Activated gamma-delta T cell (primary cell): ENCODE results near the gene GDF9.
"Not testable (repeated sequence)": the region's sequence is repeated elsewhere in the genome, so short reads cannot be mapped to it uniquely, and the experiment has no call there.

Experiments used
- DNase-seq: peaks from one replicate; lab custom pipeline; 2025; lab: John Stamatoyannopoulos, UW

The GDF9 gene

DNA sequence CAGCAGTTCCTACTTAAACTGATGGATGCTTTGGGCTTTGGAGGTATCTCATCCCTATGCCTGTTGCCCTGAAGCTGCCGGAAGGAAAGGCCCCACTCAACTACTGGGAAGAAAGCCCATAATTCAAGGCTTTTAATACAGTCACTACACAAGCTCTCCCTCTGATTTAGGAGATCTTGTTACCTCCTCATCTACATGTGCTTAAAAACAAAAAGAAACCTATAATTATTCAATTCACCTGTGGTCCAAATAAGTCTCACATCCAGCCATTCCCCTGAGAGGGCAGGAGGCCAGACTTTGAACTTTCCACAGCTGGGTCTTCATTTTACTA lies 6.5 kb upstream of the GDF9 start:
- DNase-seq: no peak

DNA sequence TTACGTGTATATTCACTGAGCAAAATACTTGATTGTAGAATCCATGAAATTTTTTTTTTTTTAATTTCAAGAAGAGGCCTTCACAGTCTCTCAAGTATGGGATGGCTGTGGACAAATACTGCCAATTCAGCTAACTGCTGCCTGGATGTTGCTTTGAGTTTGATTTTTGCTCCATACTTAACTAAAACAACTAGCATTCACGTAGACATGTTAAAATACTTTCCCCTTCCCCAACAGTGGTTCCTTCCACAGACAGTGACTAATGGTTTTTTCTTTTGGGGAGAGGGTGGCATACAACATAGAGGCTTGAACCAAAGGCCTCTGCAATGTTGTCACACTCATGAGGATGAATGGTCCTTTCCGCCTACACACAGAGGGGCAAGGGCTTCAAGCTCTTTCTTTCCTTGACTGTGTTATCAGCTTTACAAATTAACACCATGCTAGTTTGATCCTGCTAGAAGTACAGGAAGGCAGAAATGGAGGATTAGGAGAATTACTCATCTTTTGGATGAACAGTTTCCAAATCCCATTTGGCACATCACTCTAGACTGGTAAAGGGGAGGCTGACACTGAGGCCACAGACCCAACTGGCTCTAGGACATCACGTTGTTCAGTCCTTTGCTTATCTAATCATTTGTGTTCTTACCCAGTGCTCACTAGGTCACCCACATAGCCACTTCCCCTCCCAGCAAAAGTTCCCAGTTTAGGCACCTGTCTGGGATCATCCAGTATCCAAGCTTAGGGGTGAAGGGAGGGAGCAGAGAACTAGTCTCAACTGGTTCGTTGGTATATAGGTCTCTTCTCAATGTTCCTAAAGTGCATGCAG lies 5.4 kb upstream of the GDF9 start:
- no peak for DNase-seq

DNA sequence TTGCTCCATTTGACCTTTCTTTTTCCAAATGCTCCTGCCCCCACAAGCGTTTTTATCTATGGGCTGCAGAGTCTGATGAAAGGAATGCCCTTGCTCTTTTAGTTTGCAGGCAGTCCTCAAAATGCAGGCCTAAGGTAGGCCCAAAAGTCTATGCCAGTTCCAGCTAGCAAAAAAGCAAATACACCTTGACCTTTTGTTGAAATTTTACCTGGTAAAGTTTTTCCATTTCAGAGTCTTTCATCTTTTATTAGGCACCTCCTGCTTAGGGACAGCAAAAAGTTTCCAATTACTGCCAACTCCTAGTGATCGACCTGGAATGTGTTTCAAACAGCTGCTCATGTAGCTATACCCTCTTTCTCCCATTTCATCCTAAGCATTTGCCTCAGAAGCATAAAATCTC lies 4.5 kb upstream of the GDF9 start:
- no peak for DNase-seq

DNA sequence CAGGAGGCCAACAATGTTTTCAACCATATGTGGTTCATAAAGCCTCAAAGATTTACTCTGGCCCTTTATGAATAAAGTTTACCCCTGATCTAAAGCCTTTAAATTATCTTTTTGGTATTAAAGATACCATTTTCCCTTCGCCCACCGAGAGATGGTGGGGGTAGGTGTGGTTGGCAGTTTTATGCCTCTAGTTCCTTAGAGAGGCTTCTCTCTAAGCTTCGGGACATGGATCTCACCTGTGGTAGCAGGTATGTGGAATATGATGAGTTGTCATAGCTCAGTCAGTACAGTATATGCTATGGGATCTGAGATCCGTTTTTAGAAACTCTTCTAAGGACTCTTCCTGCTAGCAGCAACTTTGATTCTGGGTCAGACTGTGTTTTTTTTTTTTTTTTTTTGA lies 2.5 kb upstream of the GDF9 start:
- DNase-seq: no peak

DNA sequence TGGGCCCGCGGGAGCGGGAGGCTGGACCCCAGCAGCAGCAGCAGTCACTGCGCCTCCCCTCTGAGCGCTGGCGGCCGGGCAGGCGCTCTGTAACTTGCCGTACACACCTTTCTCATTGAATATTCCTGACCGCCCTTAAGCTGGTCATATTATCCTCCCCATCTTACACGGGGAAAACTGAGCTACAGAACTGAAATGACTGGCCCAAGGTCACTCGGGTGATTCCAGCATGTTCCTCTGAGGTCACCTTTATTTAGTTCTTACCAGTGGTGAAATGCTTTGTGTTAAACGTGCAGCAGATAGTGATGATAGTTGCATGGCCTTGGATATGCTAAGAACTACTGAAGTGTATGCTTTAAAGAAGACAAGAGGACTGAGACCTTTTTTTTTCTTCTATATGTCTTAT lies 780 bp upstream of the GDF9 start:
- no peak for DNase-seq

DNA sequence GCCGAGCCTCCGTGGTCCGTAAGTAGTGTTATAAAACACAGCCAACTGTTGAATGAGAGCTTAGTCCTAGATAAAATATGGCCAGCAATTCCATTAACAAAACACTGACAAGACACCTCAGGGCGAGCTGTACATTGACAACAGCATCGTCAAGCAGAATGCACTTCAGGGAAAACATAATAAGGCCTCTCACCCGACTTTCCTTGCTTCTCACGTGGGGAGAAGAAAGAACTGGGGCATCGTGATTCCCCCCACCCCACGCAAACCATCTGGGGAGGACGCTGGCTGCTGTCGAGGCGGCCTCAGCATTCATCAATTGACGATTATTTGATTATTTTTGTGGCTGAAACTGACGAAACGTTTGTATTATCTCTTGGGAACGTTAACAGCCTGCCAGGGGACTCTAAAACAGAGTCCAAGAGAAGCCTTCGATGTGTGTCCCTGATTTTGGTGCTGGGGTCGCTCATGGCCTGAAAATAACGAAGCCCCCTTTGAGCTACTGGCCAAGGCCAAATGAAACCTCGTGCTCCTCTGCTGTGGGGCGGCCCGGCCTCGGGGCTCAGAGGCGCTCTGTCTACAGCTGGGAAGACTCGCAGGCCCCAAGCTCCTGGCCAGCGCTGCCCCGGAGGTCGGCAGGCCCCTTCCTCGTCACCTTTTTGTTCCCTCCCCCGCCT lies 464 bp downstream of the GDF9 start:
- DNase-seq: no peak

- no peak for DNase-seq
Measured at GRCh38 chr5:132860742-132861141, 5.5 kb downstream of the GDF9 start.

GRCh38 chr5:132859889-132860437 lies 6.3 kb downstream of the GDF9 start:
- no peak for DNase-seq

- no peak for DNase-seq
Measured at GRCh38 chr5:132856011-132856410, 10.3 kb downstream of the GDF9 start.

DNA sequence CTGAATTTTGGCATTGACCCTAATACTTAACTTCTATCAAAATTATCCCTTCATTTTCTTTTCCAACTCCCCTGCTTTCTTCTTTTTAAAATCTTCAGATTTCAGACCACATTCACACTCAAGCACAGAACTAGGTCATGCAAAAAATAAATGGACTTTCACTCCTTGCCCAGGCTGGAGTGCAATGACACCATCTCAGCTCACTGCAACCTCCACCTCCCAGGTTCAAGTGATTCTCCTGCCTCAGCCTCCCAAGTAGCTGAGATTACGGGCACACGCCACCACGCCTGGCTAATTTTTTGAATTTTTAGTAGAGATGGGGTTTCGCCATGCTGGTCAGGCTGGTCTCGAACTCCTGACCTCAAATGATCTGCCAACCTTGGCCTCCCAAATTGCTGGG lies 11.3 kb downstream of the GDF9 start:
- not testable (repeated sequence) for DNase-seq

DNA sequence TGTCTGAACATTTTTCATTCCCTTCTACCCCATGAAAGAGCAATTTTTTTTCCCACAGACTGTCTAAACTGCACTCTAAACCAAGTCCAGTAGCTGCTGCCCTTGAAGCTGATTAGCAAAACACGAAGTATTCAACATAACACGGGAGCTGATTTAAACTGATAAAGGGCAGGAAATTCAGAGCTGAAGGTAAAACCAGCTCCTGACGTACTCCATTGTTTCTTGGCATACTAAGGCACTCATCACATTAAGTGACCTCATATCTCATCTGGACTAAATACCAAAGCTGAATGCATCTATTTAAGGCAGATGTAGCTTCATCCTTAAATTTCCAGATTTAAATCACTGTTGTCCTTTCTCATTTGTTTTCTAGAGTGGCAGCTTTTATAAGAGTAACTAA lies 12.0 kb downstream of the GDF9 start:
- DNase-seq: no peak

DNA sequence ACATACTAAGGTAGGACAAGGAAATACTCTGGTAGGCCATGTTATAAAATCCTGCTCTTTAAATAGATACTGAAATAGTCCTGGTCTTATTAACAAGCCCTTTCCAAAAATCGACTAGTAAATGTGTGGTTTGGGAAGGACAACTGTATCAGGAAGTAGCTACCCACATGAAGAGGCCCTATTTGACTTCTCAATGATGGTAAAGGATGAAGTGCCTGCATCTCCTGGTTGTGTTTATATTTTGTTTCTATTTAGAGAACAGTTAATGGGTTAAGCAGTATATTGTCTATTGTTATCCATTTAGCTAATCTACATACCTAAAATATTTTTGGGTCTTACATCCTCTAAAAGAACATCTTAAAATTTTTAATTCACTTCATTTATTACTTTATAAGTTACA lies 12.5 kb downstream of the GDF9 start:
- no peak for DNase-seq

DNA sequence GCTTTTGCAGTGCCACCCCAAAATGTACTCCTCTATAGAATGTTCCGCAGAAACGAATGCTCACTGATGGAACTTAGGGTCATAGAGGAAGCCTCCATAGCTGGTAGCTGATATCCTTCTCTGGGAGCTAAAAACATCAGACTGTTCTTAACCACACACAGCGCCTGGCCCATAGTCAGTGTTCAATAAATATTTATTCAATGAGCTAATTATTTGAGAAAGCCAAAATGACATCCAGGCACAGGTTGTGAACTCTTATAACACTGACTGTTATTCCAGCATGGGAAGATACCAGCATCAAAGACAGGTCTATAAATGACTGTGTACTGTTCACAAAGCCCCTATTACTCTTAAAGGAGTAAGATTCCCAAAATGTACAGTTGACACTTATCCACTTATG lies 12.9 kb downstream of the GDF9 start:
- no peak for DNase-seq

DNA sequence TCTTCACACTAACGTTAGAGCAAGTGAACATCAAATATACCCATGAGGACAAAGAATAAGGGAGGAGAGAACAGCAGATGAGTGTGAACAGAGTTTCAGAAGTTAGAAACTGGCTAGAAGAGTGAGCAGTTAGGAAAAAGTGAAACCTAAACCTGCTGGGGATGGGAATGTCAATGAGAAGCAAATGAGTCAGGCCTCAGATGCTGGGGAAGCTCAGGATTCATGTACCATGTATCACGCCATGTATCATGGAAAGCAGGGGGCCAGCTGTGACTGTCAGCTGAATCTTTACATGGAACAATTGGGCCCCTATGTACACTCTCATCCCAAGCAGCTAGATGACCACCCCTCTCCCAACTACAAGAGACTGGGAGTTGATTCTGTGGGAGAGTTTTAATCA lies 16.2 kb downstream of the GDF9 start:
- DNase-seq: no peak

- no peak for DNase-seq
Measured at GRCh38 chr5:132849347-132849746, 16.9 kb downstream of the GDF9 start.

DNA sequence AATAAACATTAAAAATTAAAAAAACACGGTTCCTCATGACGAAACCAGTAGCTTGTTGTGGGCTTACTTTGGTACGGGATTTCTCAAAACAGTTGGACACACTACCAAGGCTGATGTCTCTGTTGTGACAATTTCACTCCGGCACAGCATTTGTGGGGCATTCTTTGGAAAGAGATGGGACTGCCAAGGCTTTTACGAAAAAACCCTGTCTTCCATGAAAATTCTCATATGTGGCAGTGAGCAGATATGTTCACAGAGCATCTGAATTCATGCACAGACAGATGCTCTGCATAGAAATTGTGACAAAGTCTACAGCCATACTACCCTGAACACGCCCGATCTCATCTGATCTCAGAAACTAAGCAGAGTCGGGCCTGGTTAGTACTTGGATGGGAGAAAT lies 18.0 kb downstream of the GDF9 start:
- DNase-seq: no peak

DNA sequence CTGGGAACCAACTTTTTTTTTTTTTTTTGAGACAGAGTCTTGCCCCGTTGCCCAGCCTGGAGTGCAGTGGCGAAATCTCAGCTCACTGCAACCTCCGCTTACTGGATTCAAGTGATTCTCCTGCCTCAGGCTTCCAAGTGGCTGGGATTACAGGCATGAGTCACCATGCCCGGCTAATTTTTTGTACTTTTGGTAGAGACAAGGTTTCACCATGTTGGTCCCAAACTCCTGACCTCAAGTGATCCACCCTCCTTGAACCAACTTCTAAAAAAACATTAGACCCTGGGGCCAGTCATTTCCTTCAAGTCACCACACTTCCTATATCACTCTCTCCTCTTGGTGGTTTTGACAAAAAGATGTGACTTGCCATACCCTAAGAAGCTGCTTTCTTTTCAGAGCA lies 25.0 kb downstream of the GDF9 start:
- no peak for DNase-seq

DNA sequence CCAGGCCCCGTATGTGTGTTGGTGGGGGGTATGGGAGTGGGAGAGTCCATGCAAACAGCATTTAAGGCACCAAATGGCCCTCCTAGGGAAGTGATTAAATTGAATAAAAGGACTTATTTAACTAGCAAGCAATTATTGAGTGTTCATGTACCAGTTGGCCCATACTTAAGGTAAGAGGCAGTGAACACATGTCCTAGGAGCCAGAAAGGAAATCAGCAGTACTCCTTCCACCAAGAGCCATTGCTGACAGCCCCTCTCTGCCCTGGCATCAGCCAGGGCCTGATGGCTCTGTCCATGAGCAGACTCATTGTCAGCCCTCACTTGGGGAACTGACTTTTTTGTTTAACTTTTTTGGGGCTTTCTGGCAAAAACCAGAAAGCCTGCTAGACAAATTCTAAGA lies 25.4 kb downstream of the GDF9 start:
- DNase-seq: no peak

DNA sequence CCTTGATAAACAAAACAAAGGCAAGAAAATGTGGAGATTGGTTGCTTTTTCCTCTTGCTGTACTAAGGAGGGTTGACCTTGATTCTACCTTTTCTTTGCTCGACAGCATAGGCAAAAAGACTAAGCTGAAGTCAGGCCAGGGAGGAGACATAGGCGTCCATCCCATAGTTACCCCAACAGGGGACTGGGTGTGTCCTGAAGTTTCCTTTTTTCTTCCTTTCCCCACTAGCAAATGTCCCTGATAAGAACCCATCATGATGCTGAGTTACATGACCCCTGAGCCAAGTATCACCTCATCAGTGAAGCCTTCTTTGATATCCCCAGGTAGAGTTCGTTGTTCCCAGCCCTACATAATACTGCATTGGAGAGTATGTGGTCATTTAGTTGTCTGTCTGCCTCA lies 26.0 kb downstream of the GDF9 start:
- DNase-seq: no peak

GRCh38 chr5:132839426-132840301 lies 26.6 kb downstream of the GDF9 start:
- DNase-seq: no peak

DNA sequence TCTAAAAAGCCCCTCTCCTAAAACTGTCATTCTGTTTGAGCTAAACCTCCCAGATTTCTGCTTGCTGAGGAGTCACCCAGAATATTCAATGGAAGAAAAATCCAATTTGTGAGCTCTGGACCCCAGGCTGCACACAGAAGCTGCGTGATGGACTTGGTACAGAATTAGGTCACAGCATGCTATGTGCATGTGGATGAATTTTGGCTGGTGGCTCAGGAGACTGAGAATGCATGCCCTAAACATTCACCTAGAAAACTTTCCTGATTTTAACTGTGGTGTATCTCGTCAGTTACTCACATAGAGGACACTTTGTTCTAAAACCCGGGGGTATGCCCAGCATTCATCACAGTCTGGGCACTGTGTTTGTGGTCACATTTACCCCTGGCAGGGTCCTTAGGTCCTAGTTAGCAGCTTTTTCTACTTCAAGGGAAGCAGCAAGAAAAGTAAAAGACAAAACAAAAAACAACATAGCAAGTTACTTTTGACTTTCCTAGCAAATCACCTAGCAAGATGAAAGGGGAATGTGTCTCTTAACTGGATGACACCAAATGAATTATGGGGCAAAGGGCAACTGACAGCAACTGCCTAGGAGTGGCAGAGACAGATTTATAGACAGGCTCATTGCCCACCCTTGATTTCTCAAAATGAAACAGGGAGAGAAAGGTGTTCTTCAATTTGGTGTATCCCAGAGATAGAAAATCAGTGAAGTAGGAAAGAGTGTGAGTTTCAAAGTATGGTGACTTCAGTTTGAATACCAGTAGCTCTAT lies 27.6 kb downstream of the GDF9 start:
- no peak for DNase-seq

DNA sequence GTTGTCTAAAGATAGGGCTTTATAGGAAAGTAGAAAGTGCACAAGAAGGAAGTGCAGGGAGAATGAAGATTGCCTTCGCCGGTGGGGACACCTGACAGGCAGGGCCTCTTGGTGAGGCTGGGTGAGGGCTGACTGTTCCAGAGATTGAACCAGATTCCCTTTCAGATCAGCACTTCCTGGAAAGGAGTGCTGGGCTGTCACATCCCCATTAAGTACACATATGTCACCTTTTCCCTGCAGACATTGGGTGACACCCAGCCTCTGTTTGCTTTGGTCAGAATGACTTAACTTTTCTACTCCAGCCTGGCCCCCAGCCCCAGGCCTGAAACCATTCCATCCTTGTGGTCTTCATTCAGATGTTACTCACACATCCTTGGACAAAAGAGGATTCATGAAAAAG lies 28.4 kb downstream of the GDF9 start:
- DNase-seq: no peak
